Fibroblast of skin of left quadriceps (primary cell): ENCODE data around the gene TGOLN2.
A peak's percentile ranks its signal among the peaks of the same experiment; 100 is the strongest.

Experiments
- DNase-seq, 2 experiments: peaks; one replicate each; pipeline ENCODE4 v3.0.0-alpha.2; 2013; ENCODE audit warnings: low read depth in 2 of 2

Gene TGOLN2

DNA sequence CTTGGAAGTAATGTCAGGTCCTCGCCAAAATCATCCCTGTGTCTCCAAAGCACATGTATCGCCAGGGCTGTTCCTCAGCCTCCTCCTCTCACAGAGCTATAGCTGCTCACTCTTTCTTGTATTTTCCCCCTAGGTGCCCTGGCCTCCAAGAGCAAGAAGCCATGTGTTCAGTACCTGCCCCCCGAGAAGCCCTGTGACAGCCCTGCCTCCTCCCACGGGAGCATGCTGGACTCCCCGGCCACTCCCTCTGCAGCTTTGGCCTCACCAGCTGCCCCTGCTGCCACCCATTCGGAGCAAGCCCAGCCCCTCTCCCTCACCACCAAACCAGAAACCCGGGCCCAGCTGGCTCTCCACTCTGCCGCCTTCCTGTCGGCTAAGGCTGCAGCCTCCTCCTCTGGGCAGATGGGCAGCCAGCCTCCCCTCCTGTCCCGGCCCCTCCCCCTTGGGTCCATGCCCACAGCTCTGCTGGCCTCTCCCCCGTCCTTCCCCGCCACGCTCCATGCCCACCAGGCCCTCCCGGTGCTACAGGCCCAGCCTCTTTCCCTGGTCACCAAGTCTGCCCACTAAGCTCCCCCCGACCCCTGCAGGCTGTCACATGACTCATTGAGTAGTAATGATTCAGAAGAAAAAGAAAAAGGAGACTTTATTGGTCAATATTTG, 18.8 kb downstream of the TGOLN2 start:
- DNase-seq: no peak

DNA sequence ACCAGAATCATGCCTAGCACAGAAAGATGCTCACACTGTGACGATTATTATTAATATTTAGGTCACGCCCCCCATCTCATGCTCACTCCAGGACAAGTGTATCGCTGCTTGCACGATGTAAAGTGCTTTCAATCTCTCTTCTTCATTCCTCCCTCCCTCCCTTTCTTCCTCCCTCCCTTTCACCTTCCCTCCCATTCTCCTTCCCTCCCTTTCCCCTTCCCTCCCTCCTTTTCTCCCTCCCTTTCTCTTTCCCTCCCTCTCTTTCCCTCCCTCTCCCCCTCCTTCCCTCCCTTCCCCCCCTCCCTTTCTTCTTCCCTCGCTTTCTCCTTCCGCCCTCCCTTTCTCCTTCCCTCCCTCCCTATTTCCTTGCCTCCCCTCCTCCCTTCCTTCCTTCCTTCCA, 19.6 kb downstream of the TGOLN2 start:
- DNase-seq: no peak

DNA sequence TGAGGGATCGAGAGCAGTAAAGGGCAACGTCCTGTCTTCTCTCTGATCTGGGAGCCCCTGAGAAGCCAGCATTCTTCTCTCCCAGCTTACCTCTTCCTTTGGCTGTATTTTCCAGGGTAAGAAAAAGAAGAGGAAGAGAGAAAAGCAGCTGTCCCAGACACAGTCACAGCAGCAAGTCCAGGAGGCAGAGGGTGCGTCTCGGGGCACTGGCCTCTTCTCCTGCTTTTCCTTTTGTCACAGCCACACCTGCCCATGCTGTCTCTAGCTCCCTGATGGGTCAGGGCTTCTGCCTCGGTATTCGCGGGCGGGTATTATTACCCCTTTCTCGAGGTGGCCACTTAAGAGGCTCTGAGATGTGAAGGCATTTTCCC, 20.3 kb downstream of the TGOLN2 start:
- no peak for DNase-seq

GRCh38 chr2:85303780-85304531, 23.8 kb downstream of the TGOLN2 start:
- no peak for DNase-seq

DNA sequence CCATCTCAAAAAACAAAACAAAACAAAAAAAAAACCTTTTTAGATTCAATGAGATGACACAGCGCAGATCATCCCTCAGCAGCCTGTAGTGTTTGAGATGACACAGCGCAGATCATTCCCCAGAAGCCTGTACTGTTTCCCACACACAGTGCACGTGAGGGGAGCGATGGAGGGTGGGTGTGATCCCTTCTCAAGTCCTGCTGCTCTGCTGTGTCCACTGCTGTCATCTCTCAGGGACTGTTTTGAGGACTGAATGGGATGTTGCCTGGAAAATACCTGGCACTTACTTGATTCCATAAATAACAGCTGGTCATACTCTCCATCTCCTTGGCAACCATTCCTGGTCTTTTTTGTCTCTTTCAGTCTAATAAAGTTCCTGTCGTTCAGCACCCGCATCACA, 25.7 kb downstream of the TGOLN2 start:
- DNase-seq: no peak

DNA sequence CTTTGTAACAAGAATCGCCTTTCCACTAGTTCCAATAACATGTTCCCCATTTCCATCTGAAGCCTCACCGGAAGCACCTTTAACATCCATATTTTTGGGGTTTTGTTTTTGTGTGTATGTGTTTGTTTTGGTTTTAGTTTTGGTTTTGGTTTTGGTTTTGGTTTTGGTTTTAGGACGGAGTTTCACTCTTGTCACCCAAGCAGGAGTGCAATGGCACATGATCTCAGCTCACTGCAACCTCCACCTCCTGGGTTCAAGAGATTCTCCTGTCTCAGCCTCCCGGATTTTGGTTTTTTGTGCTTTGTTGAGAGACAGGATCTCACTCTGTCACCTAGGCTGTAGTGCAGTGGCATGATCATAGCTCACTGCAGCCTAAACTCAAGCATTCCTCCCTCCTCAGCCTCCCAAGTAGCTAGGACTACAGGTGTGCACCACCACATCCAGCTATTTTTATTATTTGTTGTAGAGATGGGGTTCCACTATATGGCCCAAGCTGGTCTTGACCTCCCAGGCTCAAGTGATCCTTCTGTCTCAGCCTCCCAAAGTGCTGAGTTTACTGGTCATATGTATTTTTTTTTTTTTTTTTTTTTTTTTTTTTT, 36.3 kb downstream of the TGOLN2 start:
- no peak for DNase-seq

- DNase-seq: peak; percentile 40 to 43
Measured at GRCh38 chr2:85288244-85288725, 39.5 kb downstream of the TGOLN2 start.

DNA sequence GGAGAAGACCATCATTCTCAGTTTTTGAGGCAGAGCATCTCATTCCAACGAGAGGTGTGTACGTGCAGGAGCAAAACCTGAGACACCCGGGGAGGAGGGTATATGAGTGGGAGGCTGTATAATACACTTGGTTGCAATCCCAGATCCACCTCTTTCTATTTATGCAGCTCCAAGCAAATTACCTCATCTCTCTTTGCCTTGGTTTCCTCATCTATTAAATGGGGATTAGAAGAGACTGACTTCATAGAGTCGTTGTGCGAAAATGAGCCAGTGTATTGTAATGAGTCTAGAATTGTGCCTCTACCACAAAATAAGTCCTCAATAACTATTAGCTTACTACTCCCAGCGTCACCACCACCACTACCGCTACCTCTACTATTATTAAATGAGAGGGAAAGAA, 40.1 kb downstream of the TGOLN2 start:
- no peak for DNase-seq

DNA sequence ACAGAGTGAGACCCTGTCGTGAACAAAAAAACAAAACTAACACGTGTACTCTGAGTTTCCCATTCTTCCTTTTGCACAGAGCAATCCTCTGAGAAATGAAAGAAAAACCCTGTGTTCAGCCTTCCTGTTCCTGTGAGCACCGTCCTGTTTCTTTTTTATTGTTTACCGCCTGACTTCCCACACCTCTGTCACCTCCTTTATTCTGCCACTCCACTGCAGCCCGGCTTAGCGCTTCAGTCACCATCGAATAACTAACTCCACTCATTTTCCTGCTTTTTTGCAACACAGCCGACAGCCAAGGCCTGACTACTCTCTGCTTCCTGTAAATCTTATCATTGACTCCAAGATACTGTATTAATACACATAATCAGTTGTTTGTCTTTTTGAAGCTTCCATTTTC, 40.9 kb downstream of the TGOLN2 start:
- no peak for DNase-seq

DNA sequence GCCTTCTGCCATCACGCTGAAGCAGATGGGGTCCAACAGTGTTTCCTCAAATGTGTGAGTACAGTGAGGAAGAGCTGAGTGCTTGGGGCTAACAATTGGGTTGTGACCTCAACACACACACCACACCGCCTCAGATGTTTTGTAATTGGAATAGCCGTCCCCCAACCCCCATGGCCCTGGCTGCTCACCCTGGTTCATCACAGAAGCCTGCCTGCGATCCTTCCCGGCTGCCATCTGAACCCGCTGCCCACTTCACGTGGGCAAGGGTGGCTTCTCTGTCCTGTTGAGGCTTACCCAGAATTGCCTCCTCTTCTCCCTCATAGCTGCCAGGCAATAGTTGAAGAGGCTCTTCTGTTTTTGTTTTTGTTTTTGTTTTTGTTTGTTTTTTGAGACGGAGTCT, 44.1 kb downstream of the TGOLN2 start:
- DNase-seq: no peak

- no peak for DNase-seq
Measured at GRCh38 chr2:85282914-85283313, 44.9 kb downstream of the TGOLN2 start.

GRCh38 chr2:85281553-85281952, 46.2 kb downstream of the TGOLN2 start:
- DNase-seq: no peak

GRCh38 chr2:85278361-85278760, 49.4 kb downstream of the TGOLN2 start:
- peak; percentile 84 to 86 for DNase-seq

DNA sequence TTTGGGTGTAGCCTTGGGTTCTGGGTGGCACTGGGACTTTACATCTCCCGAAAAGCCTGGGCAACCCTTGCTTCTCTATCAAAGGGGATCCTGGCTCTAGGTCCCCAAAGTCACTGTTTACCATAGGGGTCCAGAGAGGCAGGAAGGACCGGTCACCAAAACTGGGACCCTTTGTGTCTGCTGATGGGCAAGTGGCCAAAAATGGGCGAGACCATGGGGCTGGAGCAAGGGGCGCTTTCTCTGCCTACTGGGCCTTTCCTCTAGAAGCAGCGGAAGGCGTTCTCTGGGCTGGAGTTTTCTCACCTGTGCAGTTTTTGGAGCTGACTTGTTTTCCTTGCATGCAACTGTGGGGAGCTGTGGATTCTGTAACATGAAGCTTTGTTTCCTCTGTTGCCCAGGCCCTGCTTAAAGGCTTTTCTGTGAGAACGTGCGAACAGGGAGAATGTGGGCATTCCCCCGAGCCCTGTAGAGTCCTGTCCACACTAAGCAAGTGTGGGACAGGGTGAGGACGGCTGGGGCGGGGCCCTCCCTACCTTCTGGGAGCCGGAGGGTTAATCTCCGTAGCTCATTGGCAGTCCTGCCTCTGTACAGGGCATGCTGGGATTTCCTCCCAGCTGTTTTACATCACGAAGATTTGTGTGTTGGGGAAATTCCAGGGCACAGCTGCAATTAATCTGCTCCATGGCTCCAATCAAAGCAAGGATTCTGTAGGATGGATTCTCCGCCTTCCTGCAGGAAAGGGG, 50.2 kb downstream of the TGOLN2 start:
- peak; percentile 95 to 96 for DNase-seq

DNA sequence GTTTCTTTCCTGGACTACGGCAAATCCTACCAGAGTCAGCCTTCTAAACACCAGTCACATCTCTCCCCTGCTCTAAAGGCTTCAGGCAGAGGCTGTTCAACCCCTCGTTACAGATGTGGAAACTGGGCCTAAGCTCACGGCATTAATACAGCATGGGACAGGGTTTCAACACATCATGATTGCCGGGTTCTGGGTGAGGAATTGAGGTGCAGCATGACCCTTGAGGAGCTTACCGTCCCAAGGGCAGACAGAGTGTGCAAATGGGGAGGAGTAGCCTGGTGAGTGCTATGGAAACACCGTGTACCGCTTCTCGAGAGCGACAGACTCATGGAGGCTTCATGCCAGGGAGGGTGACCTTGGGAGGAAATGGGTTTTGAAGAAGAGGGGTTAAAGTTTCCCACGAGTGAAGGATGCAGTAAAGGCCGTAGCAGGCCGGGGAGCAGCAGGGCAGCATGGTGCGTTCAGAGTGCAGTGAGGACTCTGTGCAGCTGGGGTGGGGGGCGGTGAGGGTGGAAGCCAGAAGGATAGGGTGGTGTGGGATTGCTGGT, 51.1 kb downstream of the TGOLN2 start:
- no peak for DNase-seq

DNA sequence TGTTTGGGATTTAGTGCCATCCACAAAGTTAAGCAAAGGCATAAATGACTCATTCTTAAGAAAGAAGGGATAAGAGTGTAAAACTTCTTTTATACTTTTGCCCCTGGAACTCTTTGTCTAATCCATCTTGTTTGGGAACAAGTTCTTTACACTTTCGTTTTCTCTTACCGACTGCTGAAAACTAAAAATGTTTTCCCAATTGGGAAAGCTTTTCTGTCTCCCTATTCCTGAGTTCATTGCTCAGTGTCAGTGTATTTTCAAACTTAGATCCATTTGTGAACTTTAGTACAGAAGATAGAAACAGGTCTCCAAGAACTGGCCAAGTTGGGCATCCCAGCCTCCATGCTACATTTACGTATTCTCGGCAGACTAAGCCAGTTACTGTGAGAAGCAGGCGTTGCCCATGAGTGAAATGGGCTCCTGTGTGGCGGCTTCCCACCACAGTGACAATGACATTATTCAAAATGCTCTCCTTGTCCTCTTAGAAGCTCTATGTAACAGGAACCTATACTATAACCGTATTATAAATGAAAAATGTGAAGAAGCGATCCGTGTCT, 51.7 kb downstream of the TGOLN2 start:
- DNase-seq: no peak

- DNase-seq: peak; percentile 64 to 70
Measured at GRCh38 chr2:85273738-85274731, 53.8 kb downstream of the TGOLN2 start.

- DNase-seq: no peak
Measured at GRCh38 chr2:85272357-85272756, 55.4 kb downstream of the TGOLN2 start.

GRCh38 chr2:85269959-85270358, 57.8 kb downstream of the TGOLN2 start:
- no peak for DNase-seq
